Measurements from ENCODE around the gene CCND1. TPM values are rescaled to one million over a fixed set of nuclear protein-coding genes. Genes with fewer than 3 reads are reported as not detected.

CCND1 gene
- total RNA-seq, 6 experiments from 2014 or later, result 67.0 to 283 (median 94.1) TPM

GRCh38 chr11:69609351-69609750 is 31.6 kb upstream of the CCND1 start:
- Histone ChIP-seq H3K9me3 (peaks cover 0 to 3% (median 0%) of the 10 kb centered on the region in 4 donors), H3K27ac (no peak overlapping the region), H3K4me3 (no peak overlapping the region), H3K36me3 (no peaks in the 10 kb centered on the region), H3K27me3 (no peaks in the 10 kb centered on the region), H3K4me1 (no peaks in the 10 kb centered on the region)
- ATAC-seq (no peak), DNase-seq (no peak)
- WGBS (ENCODE audit: insufficient coverage, low coverage, low lambda C conversion rate, missing lambda C conversion rate), result no CpG with 5 or more reads among the region's 2 CpGs
- TF ChIP-seq CTCF (IDR thresholded peaks at IDR 0.05) (no peak), POLR2A (IDR thresholded peaks at IDR 0.05) (no peak)
- intact Hi-C loops (cut with DNase I), result no loop called here

GRCh38 chr11:69611548-69612526 is 29.1 kb upstream of the CCND1 start:
- ATAC-seq (no peak), DNase-seq (peak in 1 of 3 donors; percentile 26)
- peaks cover 0 to 3% (median 0%) of the 10 kb centered on the region in 4 donors for H3K9me3 ChIP-seq
- TF ChIP-seq CTCF (IDR thresholded peaks at IDR 0.05) (no peak), POLR2A (IDR thresholded peaks at IDR 0.05) (no peak)
- no peak overlapping the region for H3K4me3 ChIP-seq
- H3K4me1 ChIP-seq, result no peaks in the 10 kb centered on the region
- H3K36me3 ChIP-seq, result no peaks in the 10 kb centered on the region
- WGBS (ENCODE audit: insufficient coverage, low coverage, low lambda C conversion rate, missing lambda C conversion rate), result 61% methylated on average over 11 of the region's 17 CpGs
- intact Hi-C loops (cut with DNase I), result no loop called here
- H3K27me3 ChIP-seq, result no peaks in the 10 kb centered on the region
- no peak overlapping the region for H3K27ac ChIP-seq

- no peaks in the 10 kb centered on the region for H3K36me3 ChIP-seq
- no peaks in the 10 kb centered on the region for H3K4me1 ChIP-seq
- H3K9me3 ChIP-seq, result peaks cover 0 to under 1% (median 0%) of the 10 kb centered on the region in 4 donors
- DNase-seq (no peak), ATAC-seq (no peak)
- WGBS (ENCODE audit: insufficient coverage, low coverage, low lambda C conversion rate, missing lambda C conversion rate), result 89% methylated on average over 6 of the region's 9 CpGs
- intact Hi-C loops (cut with DNase I), result no loop called here
- H3K27me3 ChIP-seq, result no peaks in the 10 kb centered on the region
- TF ChIP-seq POLR2A (IDR thresholded peaks at IDR 0.05), result no peak
- no peak for TF ChIP-seq CTCF (IDR thresholded peaks at IDR 0.05)
- H3K27ac ChIP-seq, result no peak overlapping the region
- no peak overlapping the region for H3K4me3 ChIP-seq
Measured at GRCh38 chr11:69613594-69613993, 27.4 kb upstream of the CCND1 start.

GRCh38 chr11:69614085-69614484 is 26.9 kb upstream of the CCND1 start:
- no peak overlapping the region for H3K4me3 ChIP-seq
- H3K27ac ChIP-seq, result no peak overlapping the region
- no peaks in the 10 kb centered on the region for H3K27me3 ChIP-seq
- intact Hi-C loops (cut with DNase I), result no loop called here
- DNase-seq, result no peak
- no peak for TF ChIP-seq CTCF (IDR thresholded peaks at IDR 0.05)
- no peak for TF ChIP-seq POLR2A (IDR thresholded peaks at IDR 0.05)
- no peaks in the 10 kb centered on the region for H3K36me3 ChIP-seq
- H3K4me1 ChIP-seq, result no peaks in the 10 kb centered on the region
- ATAC-seq, result no peak
- no peaks in the 10 kb centered on the region for H3K9me3 ChIP-seq
- 82% methylated on average over 6 of the region's 8 CpGs for WGBS (ENCODE audit: insufficient coverage, low coverage, low lambda C conversion rate, missing lambda C conversion rate)

Measured in right lobe of liver (tissue), 6 donors.